K562 (cell line): ENCODE measurements around the gene NUP43. TPM values are rescaled to one million over a fixed set of nuclear protein-coding genes. Genes with fewer than 3 reads are reported as not detected.

Source experiments
- CBX3 ChIP-seq, 2 experiments: IDR thresholded peaks; 1 replicate in 1 of 2; 2 replicates in 1 of 2; pipeline ENCODE4 v1.6.1; 2012; ENCODE audit warnings: inconsistent platforms in 2 of 2, low read length in 2 of 2, borderline replicate concordance in 1 of 2, control low read depth in 1 of 2
- GABPB1 ChIP-seq: sonication (generic); formaldehyde crosslinking; IDR thresholded peaks from 2 replicates; pipeline ENCODE4 v1.8.0; 2022; ENCODE audit warnings: mild to moderate bottlenecking, missing genetic modification reagents
- GTF2A2 ChIP-seq: IDR thresholded peaks from 2 replicates; pipeline ENCODE4 v1.6.1; 2016; ENCODE audit warnings: mild to moderate bottlenecking, missing genetic modification characterization, missing compliant biosample characterization
- HSF4 ChIP-seq: fragments of 250-450 bp; sonication (Bioruptor Pico); IDR thresholded peaks from 2 replicates; pipeline ENCODE4 v2.1.2; 2022; ENCODE audit warnings: mild to moderate bottlenecking, moderate library complexity, borderline replicate concordance
- KDM2B ChIP-seq: fragments of 250-450 bp; sonication (Bioruptor Pico); IDR thresholded peaks from 2 replicates; pipeline ENCODE4 v1.8.0; 2021; ENCODE audit warnings: mild to moderate bottlenecking, moderate library complexity
- LCOR ChIP-seq: sonication (generic); formaldehyde crosslinking; IDR thresholded peaks from 2 replicates; pipeline ENCODE4 v1.8.0; 2022; ENCODE audit warnings: mild to moderate bottlenecking, missing genetic modification reagents
- LEF1 ChIP-seq: fragments of 450-650 bp; IDR thresholded peaks from 2 replicates; pipeline ENCODE4 v1.6.1; 2016; ENCODE audit warnings: mild to moderate bottlenecking
- POLR2H ChIP-seq: IDR thresholded peaks from 2 replicates; pipeline ENCODE4 v1.6.1; 2016; ENCODE audit warnings: missing genetic modification characterization, low read depth, mild to moderate bottlenecking, control low read depth, missing compliant biosample characterization, moderate library complexity
- POLR3A ChIP-seq: IDR thresholded peaks from 2 replicates; pipeline ENCODE4 v1.6.1; 2011; ENCODE audit warnings: borderline replicate concordance, mild to moderate bottlenecking, moderate library complexity; ENCODE audit not compliant: insufficient read length, insufficient read depth; ENCODE audit errors: extremely low read depth
- TBL1XR1 ChIP-seq, 2 experiments: IDR thresholded peaks; 2 replicates each; pipeline ENCODE4 v1.6.1; 2012; ENCODE audit warnings: improper control_type of control experiment in 2 of 2, low read length in 2 of 2, mild to moderate bottlenecking in 1 of 2
- ZBTB8A ChIP-seq: fragments of 450-650 bp; IDR thresholded peaks from 2 replicates; pipeline ENCODE4 v1.6.1; 2018; ENCODE audit warnings: mild to moderate bottlenecking, moderate library complexity; ENCODE audit not compliant: partially characterized antibody
- ZNF445 ChIP-seq: fragments of 250-450 bp; sonication (Bioruptor Pico); IDR thresholded peaks from 2 replicates; pipeline ENCODE4 v1.4.0; 2020; ENCODE audit warnings: low read depth, mild to moderate bottlenecking, moderate library complexity
- polyA plus RNA-seq, 8 experiments: library from polyadenylated mRNA; depleted of rRNA in 4 of 8; stranded (reverse) in 5 of 8; unstranded in 3 of 8; fragments of >200 nt; fragmentation: Nextera tagmentation in 2 of 8; fragmentation: Illumina TruSeq in 1 of 8; extraction: Ambion mirVana in 2 of 8; extraction: Trizol in 1 of 8; gene quantifications; 2 replicates each; pipeline versions ENCODE4 v1.2.1 to v1.2.3, GENCODE V29; 2011 to 2014; ENCODE audit warnings: inconsistent platforms in 1 of 8, missing spikeins in 1 of 8
- total RNA-seq, 7 experiments: library from RNA; depleted of rRNA in 6 of 7; stranded (reverse); fragments of >200 nt in 6 of 7; fragmentation: Illumina TruSeq in 2 of 7; extraction: Trizol in 2 of 7; gene quantifications; 2 replicates each; pipeline versions ENCODE4 v1.2.1 to v1.2.3, GENCODE V29; 2011 to 2021; ENCODE audit warnings: low replicate concordance in 1 of 7
- TF ChIP-seq, protein P1 (sequence below): fragments of 250-450 bp; sonication (Bioruptor Pico); IDR thresholded peaks from 2 replicates; pipeline ENCODE4 v1.5.0; 2022; ENCODE audit warnings: mild to moderate bottlenecking
- TF ChIP-seq, protein P2 (sequence below): sonication (generic); formaldehyde crosslinking; IDR thresholded peaks from 2 replicates; pipeline ENCODE4 v1.8.1; 2023; ENCODE audit warnings: mild to moderate bottlenecking, missing genetic modification reagents
- TF ChIP-seq, protein P3 (sequence below): fragments of 450-650 bp; conservative IDR thresholded peaks from 2 replicates; pipeline ENCODE4 v1.6.1; 2016; ENCODE audit warnings: missing genetic modification characterization, low read depth, mild to moderate bottlenecking, missing compliant biosample characterization, moderate library complexity
- TF ChIP-seq, protein P4 (sequence below): sonication (generic); formaldehyde crosslinking; IDR thresholded peaks from 2 replicates; pipeline ENCODE4 v1.8.0; 2023; ENCODE audit warnings: mild to moderate bottlenecking, missing genetic modification reagents
- TF ChIP-seq, protein P5 (sequence below): sonication (generic); formaldehyde crosslinking; IDR thresholded peaks from 2 replicates; pipeline ENCODE4 v1.8.0; 2022; ENCODE audit warnings: mild to moderate bottlenecking, missing genetic modification reagents
- TF ChIP-seq, protein P6 (sequence below): conservative IDR thresholded peaks from 2 replicates; pipeline ENCODE4 v1.6.1; 2011; ENCODE audit warnings: low read depth, mild to moderate bottlenecking, low read length; ENCODE audit not compliant: control insufficient read depth

Gene NUP43
- total and polyA plus RNA-seq, 9 of the 15 experiments (the other 6 are each of a cell fraction or from before 2014, with no cell fraction given), result 28.9 to 136 (median 67.4) TPM

DNA sequence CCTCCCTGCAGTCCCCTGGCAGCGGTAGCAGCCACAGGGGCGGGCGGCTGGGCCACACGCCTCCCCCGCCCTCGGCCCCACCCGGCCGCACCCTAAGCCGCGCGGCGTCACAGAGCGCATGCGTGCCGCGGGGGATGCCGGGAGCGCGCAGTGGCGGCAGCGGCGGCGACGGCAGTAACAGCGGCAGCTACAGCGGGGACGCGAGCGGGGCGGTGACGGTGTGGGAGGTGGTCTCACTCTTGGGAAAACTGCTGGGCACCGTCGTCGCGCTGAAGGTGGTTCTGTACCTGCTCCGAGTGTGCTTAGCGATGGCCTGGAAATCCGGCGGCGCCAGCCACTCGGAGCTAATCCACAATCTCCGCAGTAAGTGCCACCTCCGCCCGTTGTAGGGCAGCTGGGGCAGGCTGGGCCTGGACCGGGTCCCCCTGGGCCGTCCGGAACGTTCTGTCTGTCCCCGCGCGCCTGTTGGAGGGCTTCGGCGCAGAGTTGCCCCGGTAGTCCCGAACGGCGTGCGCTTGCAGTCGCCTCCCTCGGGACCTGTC is 3.3 kb upstream of the NUP43 start, which contains the start of gene PCMT1 (continued):
- TF ChIP-seq, protein P1, sequence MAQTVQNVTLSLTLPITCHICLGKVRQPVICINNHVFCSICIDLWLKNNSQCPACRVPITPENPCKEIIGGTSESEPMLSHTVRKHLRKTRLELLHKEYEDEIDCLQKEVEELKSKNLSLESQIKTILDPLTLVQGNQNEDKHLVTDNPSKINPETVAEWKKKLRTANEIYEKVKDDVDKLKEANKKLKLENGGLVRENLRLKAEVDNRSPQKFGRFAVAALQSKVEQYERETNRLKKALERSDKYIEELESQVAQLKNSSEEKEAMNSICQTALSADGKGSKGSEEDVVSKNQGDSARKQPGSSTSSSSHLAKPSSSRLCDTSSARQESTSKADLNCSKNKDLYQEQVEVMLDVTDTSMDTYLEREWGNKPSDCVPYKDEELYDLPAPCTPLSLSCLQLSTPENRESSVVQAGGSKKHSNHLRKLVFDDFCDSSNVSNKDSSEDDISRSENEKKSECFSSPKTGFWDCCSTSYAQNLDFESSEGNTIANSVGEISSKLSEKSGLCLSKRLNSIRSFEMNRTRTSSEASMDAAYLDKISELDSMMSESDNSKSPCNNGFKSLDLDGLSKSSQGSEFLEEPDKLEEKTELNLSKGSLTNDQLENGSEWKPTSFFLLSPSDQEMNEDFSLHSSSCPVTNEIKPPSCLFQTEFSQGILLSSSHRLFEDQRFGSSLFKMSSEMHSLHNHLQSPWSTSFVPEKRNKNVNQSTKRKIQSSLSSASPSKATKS, result no peak
- TF ChIP-seq LEF1 (no peak), HSF4 (CRISPR knock-in tag) (no peak), ZBTB8A (no peak), KDM2B (CRISPR knock-in tag) (peak; percentile 35; the same call in 1 of the 2 replicates), ZNF445 (CRISPR knock-in tag) (no peak), POLR3A (no peak), CBX3 (IDR thresholded peaks at IDR 0.05; ENCODE audit: borderline replicate concordance in 1 of 2, low read length in 2 of 2) (no peak), GABPB1 (CRISPR knock-in tag) (peak; percentile 41; the same call in 1 of the 2 replicates), POLR2H (tag) (peak; percentile 91; the same call in 1 of the 2 replicates), LCOR (no peak), TBL1XR1 (IDR thresholded peaks at IDR 0.05; ENCODE audit: low read length in 2 of 2) (no peak), GTF2A2 (no peak)
- TF ChIP-seq, protein P2, sequence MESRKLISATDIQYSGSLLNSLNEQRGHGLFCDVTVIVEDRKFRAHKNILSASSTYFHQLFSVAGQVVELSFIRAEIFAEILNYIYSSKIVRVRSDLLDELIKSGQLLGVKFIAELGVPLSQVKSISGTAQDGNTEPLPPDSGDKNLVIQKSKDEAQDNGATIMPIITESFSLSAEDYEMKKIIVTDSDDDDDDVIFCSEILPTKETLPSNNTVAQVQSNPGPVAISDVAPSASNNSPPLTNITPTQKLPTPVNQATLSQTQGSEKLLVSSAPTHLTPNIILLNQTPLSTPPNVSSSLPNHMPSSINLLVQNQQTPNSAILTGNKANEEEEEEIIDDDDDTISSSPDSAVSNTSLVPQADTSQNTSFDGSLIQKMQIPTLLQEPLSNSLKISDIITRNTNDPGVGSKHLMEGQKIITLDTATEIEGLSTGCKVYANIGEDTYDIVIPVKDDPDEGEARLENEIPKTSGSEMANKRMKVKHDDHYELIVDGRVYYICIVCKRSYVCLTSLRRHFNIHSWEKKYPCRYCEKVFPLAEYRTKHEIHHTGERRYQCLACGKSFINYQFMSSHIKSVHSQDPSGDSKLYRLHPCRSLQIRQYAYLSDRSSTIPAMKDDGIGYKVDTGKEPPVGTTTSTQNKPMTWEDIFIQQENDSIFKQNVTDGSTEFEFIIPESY (CRISPR knock-in tag), result no peak
- TF ChIP-seq, protein P3, sequence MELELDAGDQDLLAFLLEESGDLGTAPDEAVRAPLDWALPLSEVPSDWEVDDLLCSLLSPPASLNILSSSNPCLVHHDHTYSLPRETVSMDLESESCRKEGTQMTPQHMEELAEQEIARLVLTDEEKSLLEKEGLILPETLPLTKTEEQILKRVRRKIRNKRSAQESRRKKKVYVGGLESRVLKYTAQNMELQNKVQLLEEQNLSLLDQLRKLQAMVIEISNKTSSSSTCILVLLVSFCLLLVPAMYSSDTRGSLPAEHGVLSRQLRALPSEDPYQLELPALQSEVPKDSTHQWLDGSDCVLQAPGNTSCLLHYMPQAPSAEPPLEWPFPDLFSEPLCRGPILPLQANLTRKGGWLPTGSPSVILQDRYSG, result no peak
- TF ChIP-seq, protein P4, sequence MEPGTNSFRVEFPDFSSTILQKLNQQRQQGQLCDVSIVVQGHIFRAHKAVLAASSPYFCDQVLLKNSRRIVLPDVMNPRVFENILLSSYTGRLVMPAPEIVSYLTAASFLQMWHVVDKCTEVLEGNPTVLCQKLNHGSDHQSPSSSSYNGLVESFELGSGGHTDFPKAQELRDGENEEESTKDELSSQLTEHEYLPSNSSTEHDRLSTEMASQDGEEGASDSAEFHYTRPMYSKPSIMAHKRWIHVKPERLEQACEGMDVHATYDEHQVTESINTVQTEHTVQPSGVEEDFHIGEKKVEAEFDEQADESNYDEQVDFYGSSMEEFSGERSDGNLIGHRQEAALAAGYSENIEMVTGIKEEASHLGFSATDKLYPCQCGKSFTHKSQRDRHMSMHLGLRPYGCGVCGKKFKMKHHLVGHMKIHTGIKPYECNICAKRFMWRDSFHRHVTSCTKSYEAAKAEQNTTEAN (CRISPR knock-in tag), result no peak
- TF ChIP-seq, protein P5, sequence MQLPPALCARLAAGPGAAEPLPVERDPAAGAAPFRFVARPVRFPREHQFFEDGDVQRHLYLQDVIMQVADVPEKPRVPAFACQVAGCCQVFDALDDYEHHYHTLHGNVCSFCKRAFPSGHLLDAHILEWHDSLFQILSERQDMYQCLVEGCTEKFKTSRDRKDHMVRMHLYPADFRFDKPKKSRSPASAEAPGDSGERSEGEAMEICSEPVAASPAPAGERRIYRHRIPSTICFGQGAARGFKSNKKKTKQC (CRISPR knock-in tag), result peak; percentile 89; the same call in 1 of the 2 replicates
- TF ChIP-seq, protein P6, sequence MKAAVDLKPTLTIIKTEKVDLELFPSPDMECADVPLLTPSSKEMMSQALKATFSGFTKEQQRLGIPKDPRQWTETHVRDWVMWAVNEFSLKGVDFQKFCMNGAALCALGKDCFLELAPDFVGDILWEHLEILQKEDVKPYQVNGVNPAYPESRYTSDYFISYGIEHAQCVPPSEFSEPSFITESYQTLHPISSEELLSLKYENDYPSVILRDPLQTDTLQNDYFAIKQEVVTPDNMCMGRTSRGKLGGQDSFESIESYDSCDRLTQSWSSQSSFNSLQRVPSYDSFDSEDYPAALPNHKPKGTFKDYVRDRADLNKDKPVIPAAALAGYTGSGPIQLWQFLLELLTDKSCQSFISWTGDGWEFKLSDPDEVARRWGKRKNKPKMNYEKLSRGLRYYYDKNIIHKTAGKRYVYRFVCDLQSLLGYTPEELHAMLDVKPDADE, result peak; percentile 30
